Gastrocnemius medialis (tissue), 4 donors: ENCODE results near the gene CTBS. TPM values are rescaled to one million over a fixed set of nuclear protein-coding genes. Genes with fewer than 3 reads are reported as not detected.
A peak's percentile ranks its signal among the peaks of the same experiment; 100 is the strongest.

ENCODE experiments used
- ATAC-seq, 2 donors: fragments of 150-250 bp; one replicate each; pipeline ENCODE4 v1.9.1; 2016
- DNase-seq, 2 donors: peaks; one replicate each; pipeline ENCODE4 v3.0.0-alpha.2; 2019
- H3K27ac ChIP-seq, 4 donors: fragments of 200-600 bp; sonication (generic); 1 replicate in 1 of 4; 2 replicates in 3 of 4; pipeline ENCODE4 v1.5.1; 2016 to 2018; ENCODE audit warnings: mild to moderate bottlenecking in 2 of 4, moderate library complexity in 1 of 4
- H3K27me3 ChIP-seq, 3 donors: fragments of 200-600 bp; sonication (generic) in 2 of 3; 1 replicate in 1 of 3; 2 replicates in 2 of 3; pipeline versions ENCODE4 v1.5.1 to v1.6.0; 2016 to 2019; ENCODE audit warnings: mild to moderate bottlenecking in 1 of 3, moderate library complexity in 1 of 3
- H3K36me3 ChIP-seq, 2 donors: fragments of 200-600 bp; sonication (generic) in 1 of 2; one replicate each; pipeline ENCODE4 v1.5.1; 2017 to 2018
- H3K4me1 ChIP-seq, 2 donors: fragments of 200-600 bp; sonication (generic) in 1 of 2; one replicate each; pipeline ENCODE4 v1.5.1; 2016 to 2017; ENCODE audit warnings: mild to moderate bottlenecking in 2 of 2
- H3K4me3 ChIP-seq, 4 donors: fragments of 200-600 bp; sonication (generic) in 3 of 4; 1 replicate in 1 of 4; 2 replicates in 3 of 4; pipeline ENCODE4 v1.5.1; 2016 to 2019; ENCODE audit warnings: mild to moderate bottlenecking in 2 of 4
- H3K9me3 ChIP-seq, 3 donors: fragments of 200-600 bp; sonication (generic) in 2 of 3; 1 replicate in 1 of 3; 2 replicates in 2 of 3; pipeline ENCODE4 v1.5.1; 2016 to 2019
- CTCF ChIP-seq, 5 experiments: fragments of 450-650 bp in 3 of 5; fragments of 200-600 bp in 2 of 5; sonication (generic) in 2 of 5; IDR thresholded peaks in 4 of 5; conservative IDR thresholded peaks in 1 of 5; 1 replicate in 4 of 5; 2 replicates in 1 of 5; pipeline ENCODE4 v1.5.1; 2016 to 2019; ENCODE audit warnings: antibody characterized with exemption in 5 of 5, mild to moderate bottlenecking in 3 of 5, moderate library complexity in 3 of 5
- POLR2A ChIP-seq, 2 donors: fragments of 450-650 bp; IDR thresholded peaks; one replicate each; pipeline ENCODE4 v1.6.1; 2017; ENCODE audit warnings: antibody characterized with exemption in 2 of 2, mild to moderate bottlenecking in 2 of 2, moderate library complexity in 2 of 2
- in situ Hi-C, 4 donors: fragments of 200-750 bp; cut with MboI; loops; one replicate each; pipeline versions ENCODE4 v1.15.0 to v1.8.0; 2017; ENCODE audit warnings: low sequenced_read_pairs in 4 of 4
- intact Hi-C: fragments of 100-400 bp; cut with DNase I; formaldehyde crosslinking; loops from one replicate; pipeline ENCODE4 v1.15.1; 2023; ENCODE audit warnings: low total_unique reads
- total RNA-seq, 4 donors: library from RNA; depleted of rRNA; stranded (reverse); fragments of >200 nt; gene quantifications; one replicate each; pipeline versions ENCODE4 v1.1.0 to v1.2.3, GENCODE V29; 2016

The CTBS gene
- total RNA-seq, 4 donors from 2014 or later = 4.0 to 6.6 (median 4.7) TPM

GRCh38 chr1:84603941-84604830 lies 29.9 kb upstream of the CTBS start:
- TF ChIP-seq POLR2A (IDR thresholded peaks at IDR 0.05) (no peak), CTCF (IDR thresholded peaks at IDR 0.05 in 4 of 5, conservative IDR thresholded peaks at IDR 0.05 in 1 of 5) (peak; percentile 41 to 70 (median 52))
- H3K27me3 ChIP-seq = no peaks in the 10 kb centered on the region
- no peaks in the 10 kb centered on the region for H3K9me3 ChIP-seq
- H3K4me3 ChIP-seq = peak overlapping the region; percentile 15 to 36 (median 31)
- in situ Hi-C loops (loop anchor here in 3 of 4 donors (25.0 kb wide), 2 partner anchors 467 to 667 kb away; partner anchors contain the start of gene PRKACB (in 3 of the 3)), intact Hi-C loops (loop anchor here (2.0 to 10.0 kb wide), 4 partner anchors 29 to 697 kb away; partner anchors contain the start of genes CTBS, GNG5 and SPATA1)
- ATAC-seq (peak; percentile 71 to 96), DNase-seq (peak; percentile 15 to 50)
- H3K4me1 ChIP-seq = peaks cover 0 to 4% of the 10 kb centered on the region in 2 donors
- no peaks in the 10 kb centered on the region for H3K36me3 ChIP-seq
- peak overlapping the region; percentile 33 to 72 (median 54) for H3K27ac ChIP-seq

DNA sequence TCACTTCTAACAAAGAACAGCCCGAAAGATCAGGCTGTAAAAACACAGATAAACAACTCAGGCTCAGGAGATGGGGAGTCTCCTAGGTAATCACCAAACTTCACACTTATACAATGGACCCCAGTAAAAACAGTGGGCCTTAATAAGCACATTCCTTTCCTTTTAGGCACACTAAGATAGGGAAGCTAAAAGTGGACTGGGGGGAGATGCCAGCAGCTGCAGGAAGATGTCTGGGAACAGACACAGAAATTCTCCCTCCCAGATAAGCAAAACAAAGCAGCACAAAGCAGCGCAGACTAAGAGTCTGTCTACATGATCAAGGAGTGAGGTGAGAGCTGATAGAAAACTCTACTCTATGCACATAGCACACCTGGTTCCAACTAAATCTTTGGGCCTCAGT lies 29.0 kb upstream of the CTBS start:
- Histone ChIP-seq H3K27me3 (no peaks in the 10 kb centered on the region), H3K4me1 (peaks cover 0 to 4% of the 10 kb centered on the region in 2 donors), H3K27ac (peak overlapping the region in 1 of 4 donors; percentile 57), H3K9me3 (no peaks in the 10 kb centered on the region), H3K36me3 (no peaks in the 10 kb centered on the region), H3K4me3 (no peak overlapping the region)
- TF ChIP-seq POLR2A (IDR thresholded peaks at IDR 0.05) (no peak), CTCF (IDR thresholded peaks at IDR 0.05 in 4 of 5, conservative IDR thresholded peaks at IDR 0.05 in 1 of 5) (no peak)
- DNase-seq (no peak), ATAC-seq (no peak)
- in situ Hi-C loops = loop anchor here in 3 of 4 donors (25.0 kb wide), 2 partner anchors 466 to 666 kb away; partner anchors contain the start of gene PRKACB (in 3 of the 3)
- intact Hi-C loops = loop anchor here (5.0 to 10.0 kb wide), 3 partner anchors 98 to 696 kb away; partner anchors contain the start of genes GNG5 and SPATA1

DNA sequence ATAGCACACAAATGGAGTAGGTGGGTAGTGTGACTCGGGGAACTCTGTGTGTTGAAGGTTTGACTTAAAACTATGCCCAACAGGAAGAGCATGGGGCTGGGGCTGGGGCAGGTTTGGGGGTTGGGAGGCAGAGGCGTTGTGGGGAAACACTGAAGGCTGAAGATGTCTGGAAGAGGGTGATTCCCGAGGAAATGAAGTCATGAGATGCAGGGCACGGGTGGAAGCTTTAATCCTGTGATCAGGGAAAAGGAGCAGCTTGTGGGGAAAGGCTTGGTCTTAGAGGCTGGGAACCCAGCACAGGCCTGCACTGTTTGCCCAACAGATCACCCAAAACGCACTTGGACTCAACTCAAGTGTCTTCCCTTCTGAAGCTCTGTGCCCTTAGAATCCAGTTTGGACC lies 26.6 kb upstream of the CTBS start:
- no peak overlapping the region for H3K4me3 ChIP-seq
- no peaks in the 10 kb centered on the region for H3K27me3 ChIP-seq
- no peak for DNase-seq
- no peaks in the 10 kb centered on the region for H3K36me3 ChIP-seq
- H3K4me1 ChIP-seq = peaks cover 0 to 4% of the 10 kb centered on the region in 2 donors
- TF ChIP-seq POLR2A (IDR thresholded peaks at IDR 0.05) (no peak), CTCF (IDR thresholded peaks at IDR 0.05 in 4 of 5, conservative IDR thresholded peaks at IDR 0.05 in 1 of 5) (no peak)
- H3K27ac ChIP-seq = no peak overlapping the region
- H3K9me3 ChIP-seq = no peaks in the 10 kb centered on the region
- in situ Hi-C loops = loop anchor here in 3 of 4 donors (25.0 kb wide), 2 partner anchors 463 to 663 kb away; partner anchors contain the start of gene PRKACB (in 3 of the 3)
- intact Hi-C loops = loop anchor here (5.0 to 10.0 kb wide), 3 partner anchors 96 to 693 kb away; partner anchors contain the start of genes GNG5 and SPATA1
- no peak for ATAC-seq

GRCh38 chr1:84598846-84599741 lies 24.9 kb upstream of the CTBS start:
- no peak for TF ChIP-seq CTCF (IDR thresholded peaks at IDR 0.05 in 4 of 5, conservative IDR thresholded peaks at IDR 0.05 in 1 of 5)
- no peak for TF ChIP-seq POLR2A (IDR thresholded peaks at IDR 0.05)
- DNase-seq = no peak
- no peak overlapping the region for H3K4me3 ChIP-seq
- H3K27ac ChIP-seq = no peak overlapping the region
- peak; percentile 74 to 76 for ATAC-seq
- no peaks in the 10 kb centered on the region for H3K27me3 ChIP-seq
- no peaks in the 10 kb centered on the region for H3K9me3 ChIP-seq
- intact Hi-C loops (no loop called here), in situ Hi-C loops (no loop called here)
- H3K4me1 ChIP-seq = peaks cover 0 to 4% of the 10 kb centered on the region in 2 donors
- H3K36me3 ChIP-seq = no peaks in the 10 kb centered on the region
